ENCODE results near the gene MRPL4.
A peak's percentile ranks its signal among the peaks of the same experiment; 100 is the strongest.

MRPL4 gene

DNA sequence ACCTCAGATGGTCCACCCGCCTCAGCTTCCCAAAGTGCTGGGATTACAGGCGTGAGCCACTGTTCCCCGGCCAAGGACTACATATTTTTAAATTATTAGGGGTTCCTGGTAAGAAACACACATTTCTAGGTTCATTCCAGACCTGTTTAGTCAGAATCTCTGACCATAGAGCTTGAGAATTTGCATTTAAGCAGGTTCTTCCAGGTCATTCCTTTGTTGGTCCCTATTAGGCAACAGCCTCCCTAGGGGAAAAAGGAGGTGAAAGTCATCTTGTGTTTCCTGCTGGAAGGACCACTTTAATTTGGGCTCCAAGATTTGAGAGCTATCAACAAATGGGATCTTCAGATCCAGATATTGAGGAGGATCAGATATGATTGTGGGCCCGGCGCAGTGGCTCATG is 37.2 kb upstream of the MRPL4 start:
- no peaks in the 10 kb centered on the region for H3K36me3 ChIP-seq (ENCODE audit: insufficient read depth, low read length)
- H3K27ac ChIP-seq = no peak overlapping the region
- DNase-seq (ENCODE audit: low read depth, low spot score) = no peak
- TF ChIP-seq POLR2AphosphoS5 (IDR thresholded peaks at IDR 0.05; ENCODE audit: borderline replicate concordance, low read depth, low read length) (no peak), FOXP2 (optimal IDR thresholded peaks at IDR 0.05; ENCODE audit: control extremely low read depth, extremely low read length, insufficient read depth) (no peak), EZH2 (IDR thresholded peaks at IDR 0.05) (no peak)
- H3K9ac ChIP-seq (ENCODE audit: insufficient read length) = no peak overlapping the region
- H3K4me3 ChIP-seq = no peak overlapping the region
- no peaks in the 10 kb centered on the region for H3K9me3 ChIP-seq (ENCODE audit: low read depth, low read length)

DNA sequence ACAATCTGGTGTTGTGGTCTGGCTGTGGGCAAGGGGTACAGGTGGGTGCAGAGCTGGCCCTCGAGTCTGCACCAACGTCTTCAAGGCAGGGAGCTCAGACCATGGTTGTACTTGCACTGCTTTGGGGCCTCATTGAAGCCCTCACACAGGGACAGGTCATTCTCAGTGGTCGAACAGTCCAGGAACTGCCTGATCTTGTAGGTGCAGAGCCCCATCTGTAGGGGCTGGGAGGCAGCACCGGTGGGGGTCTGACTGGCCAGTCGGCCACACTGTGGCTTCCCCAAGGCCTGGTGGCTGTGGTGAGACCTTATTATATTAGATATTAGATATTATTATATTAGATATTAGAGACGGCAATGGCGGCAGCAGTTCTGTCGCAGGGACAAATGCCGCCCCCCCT is 34.9 kb upstream of the MRPL4 start:
- Histone ChIP-seq H3K9ac (ENCODE audit: insufficient read length) (no peak overlapping the region), H3K27ac (no peak overlapping the region), H3K4me3 (no peak overlapping the region), H3K36me3 (ENCODE audit: insufficient read depth, low read length) (no peaks in the 10 kb centered on the region), H3K9me3 (ENCODE audit: low read depth, low read length) (no peaks in the 10 kb centered on the region)
- TF ChIP-seq FOXP2 (optimal IDR thresholded peaks at IDR 0.05; ENCODE audit: control extremely low read depth, extremely low read length, insufficient read depth) (no peak), POLR2AphosphoS5 (IDR thresholded peaks at IDR 0.05; ENCODE audit: borderline replicate concordance, low read depth, low read length) (no peak)
- DNase-seq (ENCODE audit: low read depth, low spot score) = no peak

DNA sequence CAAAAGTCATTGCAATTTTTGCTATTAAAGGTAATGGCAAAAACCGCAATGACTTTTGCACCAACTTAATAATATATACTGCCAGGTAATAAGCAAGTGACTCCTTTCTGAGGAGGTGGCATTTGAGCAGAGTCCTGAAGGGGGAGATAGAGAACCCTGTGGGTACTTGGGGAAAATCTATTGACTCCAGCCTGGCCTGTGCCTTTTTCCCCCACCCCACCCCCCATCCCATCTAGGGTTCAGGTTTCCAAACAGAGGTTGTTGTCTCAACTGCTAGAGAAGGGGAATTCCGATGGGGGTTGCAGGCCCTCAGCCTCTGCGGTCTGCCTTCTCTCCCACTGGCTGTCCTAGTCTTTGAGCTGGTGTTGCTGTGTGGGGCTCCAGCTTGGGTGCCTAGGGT is 32.3 kb upstream of the MRPL4 start:
- Histone ChIP-seq H3K9me3 (ENCODE audit: low read depth, low read length) (no peaks in the 10 kb centered on the region), H3K27ac (no peak overlapping the region), H3K4me3 (no peak overlapping the region), H3K9ac (ENCODE audit: insufficient read length) (no peak overlapping the region), H3K36me3 (ENCODE audit: insufficient read depth, low read length) (no peaks in the 10 kb centered on the region; the same call in 1 of the 2 replicates)
- no peak for DNase-seq (ENCODE audit: low read depth, low spot score)
- no peak for TF ChIP-seq POLR2AphosphoS5 (IDR thresholded peaks at IDR 0.05; ENCODE audit: borderline replicate concordance, low read depth, low read length)
- TF ChIP-seq FOXP2 (optimal IDR thresholded peaks at IDR 0.05; ENCODE audit: control extremely low read depth, extremely low read length, insufficient read depth) = no peak
- TF ChIP-seq EZH2 (IDR thresholded peaks at IDR 0.05) = no peak

DNA sequence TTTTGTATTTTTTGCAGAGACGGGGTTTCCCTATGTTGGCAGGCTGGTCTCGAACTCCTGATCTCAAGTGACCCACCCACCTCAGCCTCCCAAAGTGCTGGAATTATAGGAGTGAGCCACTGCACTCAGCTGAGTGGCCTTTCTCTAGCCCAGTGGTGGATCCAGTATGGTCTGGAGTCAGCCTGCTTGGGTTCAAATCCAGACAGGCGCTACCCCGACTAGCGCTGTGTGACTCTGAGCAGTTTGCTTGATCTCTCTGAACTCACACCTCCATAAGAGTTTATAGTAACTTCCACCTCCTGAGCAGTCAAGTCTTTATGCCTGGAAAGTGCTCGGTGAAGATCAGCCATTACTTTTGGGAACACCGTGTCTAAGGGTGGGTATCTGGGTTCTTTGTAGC is 31.3 kb upstream of the MRPL4 start:
- Histone ChIP-seq H3K27ac (no peak overlapping the region), H3K4me3 (no peak overlapping the region), H3K36me3 (ENCODE audit: insufficient read depth, low read length) (no peaks in the 10 kb centered on the region; the same call in 1 of the 2 replicates), H3K9ac (ENCODE audit: insufficient read length) (no peak overlapping the region), H3K9me3 (ENCODE audit: low read depth, low read length) (no peaks in the 10 kb centered on the region)
- TF ChIP-seq EZH2 (IDR thresholded peaks at IDR 0.05) = no peak
- TF ChIP-seq POLR2AphosphoS5 (IDR thresholded peaks at IDR 0.05; ENCODE audit: borderline replicate concordance, low read depth, low read length) = no peak
- no peak for TF ChIP-seq FOXP2 (optimal IDR thresholded peaks at IDR 0.05; ENCODE audit: control extremely low read depth, extremely low read length, insufficient read depth)
- DNase-seq (ENCODE audit: low read depth, low spot score) = no peak

DNA sequence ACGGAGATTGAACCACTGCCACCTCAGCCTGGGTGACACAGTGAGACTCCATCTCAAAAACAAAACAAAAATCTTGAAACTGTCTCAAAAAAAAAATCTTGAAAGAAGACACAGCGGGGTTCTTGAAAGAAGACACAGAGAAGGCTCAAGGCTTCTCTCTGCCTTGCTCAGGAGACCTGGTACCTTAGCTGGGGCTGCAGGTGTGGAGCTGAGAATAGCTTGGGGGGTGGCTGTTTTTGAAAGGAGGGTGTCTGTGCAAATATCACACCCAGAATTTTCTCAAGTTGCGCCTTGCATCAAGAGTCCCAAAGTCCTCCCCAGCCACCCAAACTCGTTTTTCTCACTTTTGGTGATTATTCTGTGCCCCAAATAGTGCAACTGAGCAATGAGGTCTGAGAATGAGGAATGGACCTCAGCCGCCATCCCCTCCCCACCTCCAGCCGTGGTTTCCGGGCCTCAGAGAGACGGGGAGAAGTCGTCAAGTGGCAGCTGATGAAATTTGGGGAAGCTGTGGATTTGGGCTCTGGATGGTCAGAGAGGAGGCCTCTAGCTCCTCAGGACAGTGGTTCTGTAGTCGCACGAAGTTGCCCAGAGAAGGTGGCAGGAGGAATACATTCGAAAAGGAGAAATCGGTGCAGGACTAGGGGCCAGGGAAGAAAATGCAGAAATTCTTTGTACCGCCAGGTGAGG is 29.7 kb upstream of the MRPL4 start:
- no peak for TF ChIP-seq POLR2AphosphoS5 (IDR thresholded peaks at IDR 0.05; ENCODE audit: borderline replicate concordance, low read depth, low read length)
- TF ChIP-seq FOXP2 (optimal IDR thresholded peaks at IDR 0.05; ENCODE audit: control extremely low read depth, extremely low read length, insufficient read depth) = no peak
- no peak for TF ChIP-seq EZH2 (IDR thresholded peaks at IDR 0.05)
- no peak overlapping the region for H3K27ac ChIP-seq
- no peaks in the 10 kb centered on the region for H3K9me3 ChIP-seq (ENCODE audit: low read depth, low read length)
- DNase-seq (ENCODE audit: low read depth, low spot score) = no peak
- H3K9ac ChIP-seq (ENCODE audit: insufficient read length) = no peak overlapping the region
- H3K36me3 ChIP-seq (ENCODE audit: insufficient read depth, low read length) = no peaks in the 10 kb centered on the region; the same call in 1 of the 2 replicates
- no peak overlapping the region for H3K4me3 ChIP-seq

DNA sequence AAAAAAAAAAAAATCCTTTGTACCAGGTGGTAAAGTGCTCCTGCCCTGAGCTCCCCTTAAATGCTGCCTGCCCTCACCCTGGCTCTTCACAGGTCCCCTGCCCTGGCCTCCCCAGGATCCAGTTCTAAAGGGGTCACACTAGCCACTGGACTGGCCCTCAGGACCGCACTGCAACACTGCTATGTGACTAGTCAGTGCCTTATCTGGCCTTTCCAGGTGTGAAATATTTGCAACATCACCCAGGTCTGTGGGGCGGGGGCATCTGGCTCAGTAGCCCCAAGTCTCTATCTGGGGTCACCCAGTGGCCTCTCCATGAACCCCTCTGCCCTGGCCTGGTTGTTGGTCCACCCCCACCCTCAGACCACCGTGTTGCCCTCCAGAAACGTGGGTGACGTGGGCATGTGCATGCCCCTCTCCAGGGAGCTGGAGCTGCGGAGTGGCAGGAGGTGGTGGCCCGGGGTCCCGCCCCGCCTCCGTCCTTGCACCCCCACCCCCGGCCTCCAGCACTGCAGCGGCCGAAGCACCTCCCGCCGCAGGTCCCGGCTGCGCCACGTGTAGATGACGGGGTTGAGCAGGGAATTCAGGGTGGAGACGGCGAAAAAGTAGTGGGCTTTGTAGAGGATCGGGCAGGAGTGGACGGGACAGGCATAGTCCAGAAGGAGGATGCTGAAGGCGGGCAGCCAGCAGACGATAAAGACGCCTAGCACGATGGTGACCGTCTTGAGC is 28.4 kb upstream of the MRPL4 start:
- TF ChIP-seq POLR2AphosphoS5 (IDR thresholded peaks at IDR 0.05; ENCODE audit: borderline replicate concordance, low read depth, low read length) = no peak
- TF ChIP-seq FOXP2 (optimal IDR thresholded peaks at IDR 0.05; ENCODE audit: control extremely low read depth, extremely low read length, insufficient read depth) = no peak
- no peak for TF ChIP-seq EZH2 (IDR thresholded peaks at IDR 0.05)
- H3K4me3 ChIP-seq = no peak overlapping the region
- no peak overlapping the region for H3K9ac ChIP-seq (ENCODE audit: insufficient read length)
- no peak overlapping the region for H3K27ac ChIP-seq
- no peaks in the 10 kb centered on the region; the same call in 1 of the 2 replicates for H3K36me3 ChIP-seq (ENCODE audit: insufficient read depth, low read length)
- H3K9me3 ChIP-seq (ENCODE audit: low read depth, low read length) = no peaks in the 10 kb centered on the region
- no peak for DNase-seq (ENCODE audit: low read depth, low spot score)

DNA sequence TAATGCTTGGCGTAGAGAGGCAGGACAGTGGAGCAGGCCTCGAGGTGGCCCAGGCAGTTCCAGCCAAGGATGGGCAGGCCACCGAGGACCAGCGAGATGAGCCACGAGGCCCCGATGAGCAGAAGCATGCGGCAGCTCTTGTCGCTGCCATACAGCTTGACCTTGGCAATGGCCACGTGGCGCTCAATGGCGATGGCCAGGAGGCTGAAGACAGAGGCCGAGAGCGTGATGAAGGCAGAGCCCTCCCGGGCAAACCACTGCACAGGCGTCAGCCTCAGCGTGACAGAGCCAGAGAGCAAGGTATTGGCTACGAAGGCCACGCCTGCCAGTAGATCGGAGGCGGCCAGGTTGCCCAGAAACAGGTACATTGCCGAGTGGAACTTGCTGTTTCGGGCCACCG is 27.7 kb upstream of the MRPL4 start:
- Histone ChIP-seq H3K36me3 (ENCODE audit: insufficient read depth, low read length) (no peaks in the 10 kb centered on the region; the same call in 1 of the 2 replicates), H3K4me3 (no peak overlapping the region), H3K9ac (ENCODE audit: insufficient read length) (no peak overlapping the region), H3K9me3 (ENCODE audit: low read depth, low read length) (no peaks in the 10 kb centered on the region), H3K27ac (no peak overlapping the region)
- DNase-seq (ENCODE audit: low read depth, low spot score) = no peak
- no peak for TF ChIP-seq FOXP2 (optimal IDR thresholded peaks at IDR 0.05; ENCODE audit: control extremely low read depth, extremely low read length, insufficient read depth)
- no peak for TF ChIP-seq POLR2AphosphoS5 (IDR thresholded peaks at IDR 0.05; ENCODE audit: borderline replicate concordance, low read depth, low read length)
- TF ChIP-seq EZH2 (IDR thresholded peaks at IDR 0.05) = no peak

DNA sequence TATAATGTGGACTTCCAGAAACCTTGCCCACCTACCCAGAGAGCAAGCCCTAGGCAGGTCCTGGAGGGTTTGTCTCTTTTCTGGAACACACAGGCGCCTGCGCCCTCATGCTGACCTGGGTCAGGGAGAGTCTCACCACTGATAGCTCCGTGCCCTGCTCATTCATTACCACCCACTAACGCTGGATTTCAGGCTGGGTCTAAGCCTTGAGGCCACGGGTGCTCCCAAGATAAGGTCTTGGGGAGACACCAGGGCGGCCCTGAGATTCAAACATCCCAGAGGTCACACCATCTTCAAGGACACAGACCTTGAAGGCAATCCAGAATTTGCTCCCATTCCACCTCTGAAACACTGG is 26.0 kb upstream of the MRPL4 start:
- TF ChIP-seq EZH2 (IDR thresholded peaks at IDR 0.05) (no peak), POLR2AphosphoS5 (IDR thresholded peaks at IDR 0.05; ENCODE audit: borderline replicate concordance, low read depth, low read length) (no peak), FOXP2 (optimal IDR thresholded peaks at IDR 0.05; ENCODE audit: control extremely low read depth, extremely low read length, insufficient read depth) (no peak)
- H3K9ac ChIP-seq (ENCODE audit: insufficient read length) = no peak overlapping the region
- H3K36me3 ChIP-seq (ENCODE audit: insufficient read depth, low read length) = no peaks in the 10 kb centered on the region; the same call in 1 of the 2 replicates
- no peak for DNase-seq (ENCODE audit: low read depth, low spot score)
- peak overlapping the region; percentile 22 for H3K27ac ChIP-seq
- H3K4me3 ChIP-seq = no peak overlapping the region
- H3K9me3 ChIP-seq (ENCODE audit: low read depth, low read length) = no peaks in the 10 kb centered on the region
